Activated naive CD4-positive, alpha-beta T cell treated with anti-CD3 and anti-CD28 coated beads, Interleukin-2, amount 50 U/mL, for 16 hours (primary cell): ENCODE measurements around the gene CRYAA.

Source experiments
- DNase-seq: peaks from one replicate; pipeline ENCODE4 v3.0.0-alpha.2; 2020

Gene CRYAA

GRCh38 chr21:43204638-43205037 lies 35.8 kb downstream of the CRYAA start:
- DNase-seq = no peak

- no peak for DNase-seq
Measured at GRCh38 chr21:43206231-43207042, 37.6 kb downstream of the CRYAA start.

- DNase-seq = no peak
Measured at GRCh38 chr21:43207043-43207315, 38.2 kb downstream of the CRYAA start.

- no peak for DNase-seq
Measured at GRCh38 chr21:43207868-43208267, 39.1 kb downstream of the CRYAA start.

GRCh38 chr21:43208561-43209332 lies 39.9 kb downstream of the CRYAA start:
- DNase-seq = no peak

GRCh38 chr21:43209575-43210453 lies 41.0 kb downstream of the CRYAA start:
- no peak for DNase-seq

GRCh38 chr21:43210454-43211071 lies 41.8 kb downstream of the CRYAA start:
- no peak for DNase-seq

- no peak for DNase-seq
Measured at GRCh38 chr21:43211072-43211759, 42.4 kb downstream of the CRYAA start.

GRCh38 chr21:43211760-43212115 lies 42.9 kb downstream of the CRYAA start:
- DNase-seq = no peak
